Skeletal muscle satellite cell (primary cell): Measurements from ENCODE around the gene PCLO.

Experiments used
- H3K27me3 ChIP-seq: 2 replicates; pipeline ENCODE4 v1.7.0; 2013; ENCODE audit warnings: low read length; ENCODE audit not compliant: control insufficient read depth, insufficient read depth
- H3K36me3 ChIP-seq: 2 replicates; pipeline ENCODE4 v1.7.0; 2013; ENCODE audit warnings: mild to moderate bottlenecking, control low read depth, low read length; ENCODE audit not compliant: insufficient read depth
- H3K4me1 ChIP-seq: 2 replicates; pipeline ENCODE4 v1.7.0; 2013; ENCODE audit warnings: low read length; ENCODE audit not compliant: control insufficient read depth, insufficient read depth
- H3K4me2 ChIP-seq: 2 replicates; pipeline ENCODE4 v1.7.0; 2013; ENCODE audit warnings: mild to moderate bottlenecking, low read length
- H3K4me3 ChIP-seq: 2 replicates; pipeline ENCODE4 v1.7.0; 2013; ENCODE audit warnings: low read length
- H3K9ac ChIP-seq: 2 replicates; pipeline ENCODE4 v1.7.0; 2013; ENCODE audit warnings: mild to moderate bottlenecking, low read depth, low read length, moderate library complexity
- H3K9me3 ChIP-seq: replicated peaks from 2 replicates; pipeline ENCODE4 v1.7.0; 2013; ENCODE audit warnings: mild to moderate bottlenecking, control low read depth, low read length

PCLO gene

DNA sequence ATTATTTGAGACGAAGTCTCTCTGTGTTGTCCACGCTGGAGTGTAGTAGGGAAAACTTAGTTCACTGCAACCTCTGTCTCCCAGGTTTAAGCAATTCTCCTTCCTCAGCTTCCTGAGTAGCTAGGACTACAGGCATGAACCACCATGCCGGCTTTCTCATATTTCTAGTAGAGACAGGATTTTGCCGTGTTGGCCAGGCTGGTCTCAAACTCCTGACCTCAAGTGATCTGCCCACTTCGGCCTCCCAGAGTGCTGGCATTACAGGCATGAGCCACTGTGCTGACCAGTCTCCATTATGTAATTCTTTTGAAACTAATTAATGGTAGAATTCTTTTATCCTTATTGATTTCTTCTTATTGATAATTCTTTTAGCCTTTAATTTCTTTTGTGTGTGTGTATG is 32.5 kb downstream of the PCLO start:
- Histone ChIP-seq H3K36me3 (no peaks in the 10 kb centered on the region), H3K9me3 (no peaks in the 10 kb centered on the region), H3K9ac (no peak overlapping the region), H3K27me3 (no peaks in the 10 kb centered on the region), H3K4me1 (no peaks in the 10 kb centered on the region), H3K4me3 (no peak overlapping the region), H3K4me2 (no peak overlapping the region)

DNA sequence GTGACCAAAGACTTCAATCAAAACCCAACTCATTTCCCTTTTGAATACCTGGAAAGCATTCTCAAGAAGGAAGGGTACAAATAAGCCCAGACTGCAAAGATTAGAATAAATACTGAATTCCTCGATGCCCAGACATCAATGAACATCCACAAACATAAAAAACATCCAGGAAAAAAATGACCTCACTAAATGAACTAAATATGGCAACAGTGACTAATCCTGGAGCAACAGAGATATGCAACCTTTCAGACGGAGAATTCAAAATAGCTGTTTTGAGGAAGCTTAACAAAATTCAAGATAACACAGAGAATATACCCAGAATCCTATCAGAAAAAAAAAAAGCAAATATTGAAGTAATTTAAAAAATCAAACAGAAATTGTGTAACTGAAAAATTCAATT is 43.2 kb downstream of the PCLO start:
- Histone ChIP-seq H3K9ac (no peak overlapping the region), H3K4me3 (no peak overlapping the region), H3K27me3 (no peaks in the 10 kb centered on the region), H3K4me1 (no peaks in the 10 kb centered on the region), H3K36me3 (no peaks in the 10 kb centered on the region), H3K4me2 (no peak overlapping the region), H3K9me3 (no peaks in the 10 kb centered on the region)

DNA sequence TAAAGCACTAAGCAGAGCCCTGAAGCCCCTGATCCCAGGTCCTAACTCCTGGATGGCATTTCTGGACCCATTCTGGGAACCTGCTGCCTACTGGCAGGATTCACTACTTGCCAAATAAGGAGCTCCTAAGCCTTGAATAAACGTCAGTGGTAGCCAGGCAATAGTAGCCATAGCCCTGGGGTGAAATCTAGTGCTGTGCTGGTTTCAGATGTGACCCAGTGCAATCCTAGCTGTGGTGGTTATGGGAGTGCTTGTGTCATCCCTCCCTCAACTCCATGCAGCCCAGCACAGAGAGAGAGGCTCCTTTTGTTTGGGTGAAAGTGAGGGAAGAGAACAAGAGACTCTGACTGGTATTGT is 43.7 kb downstream of the PCLO start:
- no peaks in the 10 kb centered on the region for H3K4me1 ChIP-seq
- H3K9ac ChIP-seq, result no peak overlapping the region
- H3K9me3 ChIP-seq, result no peaks in the 10 kb centered on the region
- no peaks in the 10 kb centered on the region for H3K27me3 ChIP-seq
- H3K4me3 ChIP-seq, result no peak overlapping the region
- no peak overlapping the region for H3K4me2 ChIP-seq
- no peaks in the 10 kb centered on the region for H3K36me3 ChIP-seq

DNA sequence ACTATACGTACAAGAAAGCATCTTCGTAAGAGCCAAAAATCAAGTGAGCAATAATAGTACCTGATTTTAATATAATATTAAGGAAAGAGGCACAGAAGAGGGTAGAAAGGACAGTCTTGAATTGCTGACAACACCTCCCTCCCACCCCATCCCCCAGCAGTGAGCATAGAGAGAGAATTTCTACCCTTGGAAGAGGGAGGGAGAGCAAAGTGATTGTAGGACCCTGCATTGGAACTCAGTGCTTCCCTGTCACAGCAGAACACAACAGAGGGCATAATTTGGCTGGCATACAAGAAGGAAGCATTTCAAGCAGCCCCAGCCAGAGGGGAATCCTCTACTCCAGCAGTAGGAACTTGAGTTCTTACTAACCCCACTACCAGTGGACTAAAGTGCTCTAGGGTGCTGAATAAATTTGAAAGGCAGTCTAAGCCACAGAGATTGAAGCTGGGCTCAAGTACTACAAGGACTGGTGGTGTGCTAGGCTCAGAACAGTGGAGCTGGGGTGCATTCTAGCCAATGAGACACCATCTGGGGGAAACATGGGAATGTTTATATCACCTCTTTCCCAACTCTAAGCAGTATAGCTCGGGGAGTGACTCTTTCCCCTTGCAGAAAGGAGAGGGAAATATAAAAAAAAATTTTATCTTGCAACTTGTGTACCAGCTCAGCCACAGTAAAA is 44.2 kb downstream of the PCLO start:
- H3K36me3 ChIP-seq, result no peaks in the 10 kb centered on the region
- H3K9ac ChIP-seq, result no peak overlapping the region
- H3K9me3 ChIP-seq, result no peaks in the 10 kb centered on the region
- H3K4me3 ChIP-seq, result no peak overlapping the region
- H3K4me1 ChIP-seq, result no peaks in the 10 kb centered on the region
- no peak overlapping the region for H3K4me2 ChIP-seq
- H3K27me3 ChIP-seq, result no peaks in the 10 kb centered on the region

DNA sequence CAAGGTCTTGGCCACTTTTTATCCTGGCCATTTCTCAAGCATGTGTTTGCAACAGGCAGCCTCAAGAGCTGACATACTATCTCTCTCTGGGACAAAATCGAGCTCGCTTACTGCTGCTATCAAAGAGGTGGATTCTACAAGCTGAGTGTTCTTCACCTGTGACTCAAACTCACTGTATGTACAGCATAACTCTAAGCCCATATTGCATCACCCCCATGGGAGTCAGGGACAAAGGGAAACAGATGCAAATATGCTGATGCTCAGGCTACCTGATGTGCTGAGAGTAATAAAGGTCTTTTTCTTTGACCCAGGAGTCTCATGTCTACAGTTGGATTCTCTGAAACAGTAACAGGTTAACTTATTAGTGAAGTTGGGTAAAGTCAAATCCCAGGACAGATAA is 45.2 kb downstream of the PCLO start:
- Histone ChIP-seq H3K27me3 (no peaks in the 10 kb centered on the region), H3K4me2 (no peak overlapping the region), H3K4me3 (no peak overlapping the region), H3K36me3 (no peaks in the 10 kb centered on the region), H3K4me1 (no peaks in the 10 kb centered on the region), H3K9ac (no peak overlapping the region), H3K9me3 (no peaks in the 10 kb centered on the region)

DNA sequence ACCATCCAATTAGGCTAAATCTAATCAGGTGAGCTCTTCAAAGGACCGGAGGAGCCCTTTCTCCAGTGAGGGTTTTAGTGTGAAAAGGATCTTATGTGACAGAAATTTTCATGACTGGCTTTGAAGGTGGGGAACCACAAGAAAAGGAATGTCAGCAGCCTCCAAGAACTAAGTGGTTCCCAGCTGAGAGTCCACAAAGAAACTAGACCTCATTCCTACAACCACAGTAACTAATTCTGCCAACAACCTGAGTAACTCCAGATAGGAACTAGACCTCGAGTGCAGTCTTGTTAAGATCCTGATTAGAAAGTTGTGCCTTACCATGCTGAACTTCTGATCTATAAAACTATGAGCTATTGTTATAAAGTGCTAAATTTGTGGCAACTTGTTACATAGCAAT is 51.3 kb downstream of the PCLO start:
- H3K4me2 ChIP-seq, result no peak overlapping the region

DNA sequence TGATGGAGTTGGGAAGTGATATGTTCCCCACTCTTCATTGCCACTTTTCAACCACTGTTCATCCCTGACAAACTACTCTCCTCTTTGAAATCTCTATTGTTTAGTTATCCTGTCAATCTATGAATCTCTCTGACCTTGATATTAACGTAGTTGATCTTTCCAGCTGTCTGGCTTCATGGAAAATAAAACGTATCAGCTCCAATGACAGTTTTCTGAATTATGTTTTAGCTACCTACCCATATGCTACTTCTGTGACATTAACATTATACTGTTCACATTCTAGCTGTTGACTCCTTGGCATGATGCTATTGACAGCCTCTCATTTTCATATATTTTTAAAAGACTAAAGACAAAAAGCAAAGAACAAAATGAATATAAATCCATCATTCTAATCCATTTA is 53.3 kb downstream of the PCLO start:
- Histone ChIP-seq H3K27me3 (no peaks in the 10 kb centered on the region), H3K9me3 (no peaks in the 10 kb centered on the region), H3K4me3 (no peak overlapping the region), H3K4me2 (no peak overlapping the region), H3K36me3 (no peaks in the 10 kb centered on the region), H3K9ac (no peak overlapping the region), H3K4me1 (no peaks in the 10 kb centered on the region)

More for the DNA sequence above, 51.3 kb downstream of the PCLO start:
- H3K9ac ChIP-seq, result no peak overlapping the region
- H3K27me3 ChIP-seq, result no peaks in the 10 kb centered on the region
- no peaks in the 10 kb centered on the region for H3K9me3 ChIP-seq
- H3K4me1 ChIP-seq, result no peaks in the 10 kb centered on the region
- no peak overlapping the region for H3K4me3 ChIP-seq
- no peaks in the 10 kb centered on the region for H3K36me3 ChIP-seq

DNA sequence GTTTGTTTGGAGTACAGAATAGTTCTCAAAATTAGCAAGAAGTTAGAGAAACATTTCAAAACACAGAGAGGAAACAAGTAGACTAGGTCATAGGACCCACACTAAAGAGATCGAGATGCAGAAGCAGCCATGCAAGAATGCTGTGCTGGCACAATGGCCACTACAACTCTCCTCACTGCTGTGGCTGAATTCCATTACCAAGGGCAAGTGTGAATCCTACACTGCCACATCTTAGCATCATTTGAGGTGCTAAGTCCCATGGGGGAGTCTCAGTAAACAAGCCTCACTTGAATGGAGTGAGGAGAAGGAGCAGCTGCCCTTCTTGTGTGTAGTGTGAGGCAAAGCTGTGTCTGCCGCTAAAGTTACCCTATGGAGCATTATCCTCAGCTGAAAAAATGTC is 56.7 kb downstream of the PCLO start:
- no peaks in the 10 kb centered on the region for H3K36me3 ChIP-seq
- H3K9ac ChIP-seq, result no peak overlapping the region
- H3K4me2 ChIP-seq, result no peak overlapping the region
- H3K4me1 ChIP-seq, result no peaks in the 10 kb centered on the region
- no peaks in the 10 kb centered on the region for H3K27me3 ChIP-seq
- H3K9me3 ChIP-seq, result no peaks in the 10 kb centered on the region
- no peak overlapping the region for H3K4me3 ChIP-seq

DNA sequence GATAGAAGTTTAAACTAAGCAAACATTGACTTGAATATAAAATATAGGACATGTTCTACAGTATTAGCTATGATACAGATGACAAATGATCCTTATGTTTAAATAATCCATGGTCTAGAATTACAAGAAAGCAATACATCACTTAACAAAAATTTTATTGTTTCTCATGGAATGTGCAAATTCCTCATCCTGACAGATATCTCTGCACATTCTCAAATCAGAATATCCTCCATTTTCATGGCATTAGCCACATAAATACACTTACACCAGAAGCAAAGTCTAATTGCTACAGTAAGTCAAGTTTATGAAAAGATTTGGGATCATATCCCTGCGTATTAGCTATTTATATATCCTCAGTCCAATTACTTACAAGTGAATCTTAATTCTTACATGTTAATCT is 57.6 kb downstream of the PCLO start:
- Histone ChIP-seq H3K9me3 (no peaks in the 10 kb centered on the region), H3K36me3 (no peaks in the 10 kb centered on the region), H3K4me3 (no peak overlapping the region), H3K27me3 (no peaks in the 10 kb centered on the region), H3K9ac (no peak overlapping the region), H3K4me2 (no peak overlapping the region), H3K4me1 (no peaks in the 10 kb centered on the region)

DNA sequence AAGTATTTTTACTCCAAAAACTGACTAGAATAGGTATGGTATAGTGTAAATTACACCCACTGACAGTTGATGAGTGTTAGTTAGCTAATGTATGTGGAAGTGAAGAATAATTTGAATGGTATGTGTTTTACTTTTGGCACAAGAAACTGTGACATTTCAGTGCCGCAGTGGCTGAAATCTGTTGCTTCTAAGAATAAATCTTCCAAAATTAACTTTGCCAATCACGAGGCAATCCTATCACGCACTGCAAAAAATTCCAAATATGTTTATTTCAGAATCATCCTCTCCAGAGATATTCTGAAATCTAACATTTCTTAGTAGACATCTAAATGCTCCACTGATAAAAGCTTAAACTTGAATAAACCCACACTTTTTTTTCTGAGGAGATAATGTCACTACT is 61.2 kb downstream of the PCLO start:
- H3K36me3 ChIP-seq, result no peaks in the 10 kb centered on the region
- no peak overlapping the region for H3K4me3 ChIP-seq
- H3K9me3 ChIP-seq, result no peaks in the 10 kb centered on the region
- H3K4me1 ChIP-seq, result no peaks in the 10 kb centered on the region
- no peak overlapping the region for H3K4me2 ChIP-seq
- no peaks in the 10 kb centered on the region for H3K27me3 ChIP-seq
- no peak overlapping the region for H3K9ac ChIP-seq

DNA sequence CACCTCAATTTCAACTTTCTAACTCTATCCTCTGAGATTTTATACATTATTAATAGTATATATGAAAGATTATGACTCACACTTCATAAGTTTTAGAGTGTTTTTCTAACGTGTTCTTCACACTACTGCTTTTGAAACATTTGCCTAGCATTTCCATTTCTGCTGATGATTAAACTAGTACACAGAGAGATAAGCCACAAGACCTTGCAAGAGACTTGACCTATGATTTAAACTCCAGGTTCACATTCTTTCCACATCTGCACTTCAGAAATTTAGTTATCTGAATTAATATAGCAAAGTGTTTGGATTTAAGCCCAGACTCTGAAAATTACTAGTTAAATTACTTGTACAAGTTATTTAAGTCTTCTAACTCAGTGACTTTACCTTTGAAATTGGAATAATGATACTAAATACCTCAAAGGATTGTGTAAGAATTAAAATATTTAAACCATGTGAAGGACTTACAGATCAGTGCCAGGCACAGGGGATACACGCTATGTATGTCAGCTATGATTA is 66.6 kb downstream of the PCLO start:
- Histone ChIP-seq H3K9ac (no peak overlapping the region), H3K9me3 (no peaks in the 10 kb centered on the region), H3K4me2 (no peak overlapping the region)

DNA sequence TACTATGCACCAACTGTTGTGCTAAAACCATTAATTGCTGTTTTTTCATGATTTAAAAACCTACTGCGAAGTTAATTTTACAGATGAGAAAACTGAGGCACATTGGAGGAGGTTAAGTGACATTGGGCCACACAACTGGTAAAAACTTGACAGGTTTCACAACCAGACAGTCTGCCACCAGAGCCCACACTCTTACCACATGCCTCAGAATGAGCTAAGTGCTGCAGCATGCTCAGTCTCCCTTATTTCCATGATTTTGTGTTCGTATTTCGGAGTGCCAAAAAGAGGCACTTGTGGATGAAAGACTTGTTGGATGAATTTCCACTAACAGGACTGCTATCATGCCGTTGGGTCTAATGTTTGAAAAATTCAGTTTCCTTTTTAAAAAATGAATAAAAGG is 77.4 kb downstream of the PCLO start:
- H3K4me2 ChIP-seq, result no peak overlapping the region
- H3K4me1 ChIP-seq, result no peaks in the 10 kb centered on the region
- H3K9ac ChIP-seq, result no peak overlapping the region
- H3K27me3 ChIP-seq, result no peaks in the 10 kb centered on the region
- no peaks in the 10 kb centered on the region for H3K9me3 ChIP-seq
- H3K36me3 ChIP-seq, result no peaks in the 10 kb centered on the region
- H3K4me3 ChIP-seq, result no peak overlapping the region

More for the DNA sequence above, 66.6 kb downstream of the PCLO start:
- Histone ChIP-seq H3K4me1 (no peaks in the 10 kb centered on the region), H3K4me3 (no peak overlapping the region), H3K27me3 (no peaks in the 10 kb centered on the region), H3K36me3 (no peaks in the 10 kb centered on the region)
